Right ventricle myocardium inferior (tissue), 1 donor: ENCODE data around the gene ERMP1. TPM values are rescaled to one million over a fixed set of nuclear protein-coding genes. Genes with fewer than 3 reads are reported as not detected.

ENCODE experiments used
- ATAC-seq: fragments of 200-7000 bp; cut with Tn5 transposase; one replicate; pipeline ENCODE4 v1.9.1; 2020; ENCODE audit warnings: mild to moderate bottlenecking, moderate library complexity
- DNase-seq: peaks from one replicate; pipeline ENCODE4 v3.0.0; 2021; ENCODE audit errors: missing footprints
- intact Hi-C: fragments of 100-400 bp; cut with DNase I; formaldehyde crosslinking; loops from one replicate; pipeline ENCODE4 v1.11.0; 2022
- total RNA-seq: library from RNA; stranded (reverse); fragmentation: NEBNext Ultra II Directional; extraction: Animal tissue kit (Norgen Biotek cat#: 25700); gene quantifications from one replicate; pipeline ENCODE4 v1.2.1, GENCODE V29; 2021
- donor health status: DM: no; HTN: yes; CAD: no; lungs with severe emphysema.

The ERMP1 gene
- total RNA-seq, 1 donor from 2014 or later: 19.9 TPM

DNA sequence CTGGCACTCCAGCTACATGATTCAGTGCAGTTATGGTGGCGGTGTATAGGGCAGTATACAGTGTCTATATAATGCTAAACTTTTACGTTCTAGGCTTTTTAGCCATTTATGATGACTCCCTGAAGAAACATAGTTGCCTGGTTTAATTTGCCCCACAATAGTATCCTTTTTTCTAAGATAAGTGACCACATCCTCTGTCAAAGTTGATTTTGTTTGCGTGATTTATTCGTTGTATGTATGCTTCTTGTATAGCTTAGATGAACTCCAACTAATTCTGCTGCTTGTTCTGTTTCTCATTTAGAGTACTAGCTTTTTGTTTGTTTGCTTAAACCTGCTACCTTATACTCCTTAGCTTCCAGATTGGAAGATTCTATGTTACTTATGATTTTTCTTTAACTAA is 83.6 kb downstream of the ERMP1 start:
- intact Hi-C loops: no loop called here
- ATAC-seq: no peak
- DNase-seq: no peak

DNA sequence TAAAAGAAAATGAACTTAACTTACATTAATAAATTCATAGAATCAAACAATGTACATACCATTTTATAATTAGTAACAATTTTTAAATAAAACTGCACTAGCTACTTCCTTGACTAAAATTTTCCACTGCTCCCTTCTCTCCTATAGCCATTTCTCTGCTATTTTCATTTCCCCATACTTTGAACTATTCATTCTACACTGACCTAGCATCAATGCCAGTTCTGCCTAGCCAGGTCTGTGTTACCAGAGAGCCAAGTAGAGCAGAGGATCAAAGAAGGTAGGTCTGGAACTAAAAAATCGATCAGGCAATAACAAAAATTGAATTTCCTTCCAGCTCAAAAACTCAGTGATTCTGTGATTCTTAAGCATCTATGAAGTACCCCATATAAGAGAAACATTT is 84.5 kb downstream of the ERMP1 start:
- intact Hi-C loops: no loop called here
- no peak for DNase-seq
- ATAC-seq: no peak

DNA sequence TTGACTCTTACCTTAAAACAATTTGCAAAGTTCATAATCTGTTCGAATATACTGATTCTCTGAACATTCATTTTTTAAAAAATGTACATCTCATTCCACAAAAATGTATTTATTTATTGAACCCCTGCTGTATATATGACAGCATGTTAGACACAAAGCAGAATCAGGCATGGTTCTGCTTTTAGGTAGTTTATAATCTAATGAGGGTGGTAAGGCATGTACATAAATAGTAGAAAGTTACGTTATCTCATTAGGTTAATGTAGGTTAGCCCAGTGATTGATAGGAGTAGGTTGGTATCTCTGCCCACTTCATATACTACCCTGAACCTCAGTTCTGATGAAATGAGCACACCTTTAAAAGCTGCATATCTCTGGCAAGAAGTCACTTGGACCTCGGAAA is 89.8 kb downstream of the ERMP1 start:
- no peak for DNase-seq
- no peak for ATAC-seq
- intact Hi-C loops: no loop called here

DNA sequence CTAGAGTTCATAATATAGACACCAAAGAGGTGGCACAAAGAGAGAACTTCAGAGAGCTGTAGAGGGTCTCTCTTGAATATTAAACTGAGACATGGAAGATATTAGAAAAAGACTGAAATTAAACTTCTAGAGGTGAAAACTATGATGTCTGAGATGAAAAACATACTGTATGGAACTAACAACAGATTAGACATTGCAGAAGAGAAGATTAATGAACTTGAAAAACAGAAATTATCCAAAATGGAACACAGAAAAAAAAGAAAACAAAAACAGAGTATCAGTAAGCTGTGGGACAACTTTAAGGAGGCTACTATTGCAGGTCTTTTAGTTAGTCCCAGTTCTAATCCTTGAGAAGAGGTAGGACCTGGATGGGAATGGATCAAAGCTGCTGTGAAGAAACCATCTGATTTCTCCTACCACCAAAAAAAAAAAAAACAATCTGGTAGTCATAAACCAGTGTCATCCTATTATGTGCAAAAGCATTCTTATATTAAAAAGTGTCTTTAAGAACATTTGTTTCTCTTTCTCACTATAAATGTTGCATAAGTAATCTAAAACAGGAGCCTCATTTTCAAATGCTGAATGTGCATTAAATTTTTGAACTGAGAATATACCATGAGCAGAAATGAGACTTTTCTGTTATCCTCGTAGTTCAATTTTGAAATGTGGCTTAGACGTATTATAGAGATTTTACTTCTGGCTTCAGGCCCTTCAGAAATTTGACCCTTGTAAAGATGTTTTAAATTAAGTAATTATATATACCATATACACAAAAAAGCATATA is 96.2 kb downstream of the ERMP1 start:
- ATAC-seq (no peak), DNase-seq (no peak)
- intact Hi-C loops: no loop called here

DNA sequence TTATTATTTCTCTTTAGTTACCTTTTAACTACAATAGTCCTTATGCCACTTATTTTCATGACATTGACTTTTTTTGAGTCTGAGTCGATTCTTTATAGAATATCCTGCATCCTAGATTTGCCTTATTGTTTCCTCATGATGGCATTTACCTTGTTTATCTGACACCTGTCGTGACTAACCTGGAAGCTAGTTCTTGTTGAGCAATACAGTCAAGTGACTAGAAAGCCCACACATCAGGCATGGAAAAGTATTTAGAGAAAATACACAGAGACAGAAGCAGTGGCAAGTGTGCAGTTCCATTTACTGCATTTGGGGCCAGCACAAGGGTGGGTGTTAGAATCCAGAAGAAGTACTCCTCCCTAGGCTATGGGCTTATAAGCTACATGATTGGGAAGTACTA is 97.8 kb downstream of the ERMP1 start:
- no peak for ATAC-seq
- intact Hi-C loops: no loop called here
- DNase-seq: no peak

Other genes with a start within 250 kb of the ERMP1 start
- gene RIC1, start 204.0 kb downstream of the ERMP1 start, total RNA-seq: 6.9 TPM
- not detected for gene MLANA, start 57.8 kb upstream of the ERMP1 start, total RNA-seq
- gene RANBP6, start 182.5 kb upstream of the ERMP1 start, total RNA-seq: 24.2 TPM